Pulmonary artery endothelial cell (primary cell): Measurements from ENCODE around the gene PHF20. TPM values are rescaled to one million over a fixed set of nuclear protein-coding genes. Genes with fewer than 3 reads are reported as not detected.
"Not testable (repeated sequence)": the region's sequence is repeated elsewhere in the genome, so short reads cannot be mapped to it uniquely, and the experiment has no call there.

Experiments
- DNase-seq: peaks from one replicate; pipeline ENCODE4 v3.0.0-alpha.2; 2011; ENCODE audit warnings: low read depth, low spot score
- total RNA-seq: library from RNA; depleted of rRNA; stranded (reverse); fragments of >200 nt; gene quantifications from 2 replicates; pipeline ENCODE4 v1.2.3, GENCODE V29; 2014

Gene PHF20
- total RNA-seq, 1 donor from 2014 or later = 30.9 TPM

- DNase-seq = no peak
Observed at GRCh38 chr20:35776513-35777101, 4.8 kb downstream of the PHF20 start.

DNA sequence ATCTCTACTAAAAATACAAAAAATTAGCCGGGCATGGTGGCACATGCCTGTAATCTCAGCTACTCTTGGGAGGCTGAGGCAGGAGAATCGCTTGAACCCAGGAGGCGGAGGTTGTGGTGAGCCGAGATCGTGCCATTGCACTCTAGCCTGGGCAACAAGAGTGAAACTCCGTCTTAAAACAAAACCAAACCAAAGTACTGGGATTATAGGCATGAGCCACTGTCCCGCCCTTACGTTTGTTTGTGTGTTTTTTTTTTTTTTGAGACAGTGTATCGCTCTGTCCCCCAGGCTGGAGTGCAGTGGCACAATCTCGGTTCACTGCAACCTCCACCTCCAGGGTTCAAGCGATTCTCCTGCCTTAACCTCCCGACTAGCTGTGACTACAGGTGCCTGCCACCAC, 12.0 kb downstream of the PHF20 start:
- not testable (repeated sequence) for DNase-seq

DNA sequence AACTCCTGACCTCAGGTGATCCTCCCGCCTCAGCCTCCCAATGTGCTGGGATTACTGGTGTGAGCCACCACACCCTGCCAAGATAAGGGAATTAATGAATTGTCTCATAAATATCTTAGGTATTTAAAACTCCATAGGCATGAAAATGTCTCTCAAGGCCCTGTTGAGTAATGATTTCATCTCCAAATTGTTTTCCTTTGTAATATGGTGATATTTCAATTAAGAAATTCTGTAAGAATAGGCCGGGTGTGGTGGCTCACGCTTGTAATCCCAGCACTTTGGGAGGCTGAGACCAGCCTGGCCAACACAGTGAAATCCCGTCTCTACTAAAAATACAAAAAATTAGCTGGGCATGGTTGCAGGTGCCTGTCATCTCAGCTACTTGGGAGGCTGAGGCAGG, 13.7 kb downstream of the PHF20 start:
- DNase-seq = not testable (repeated sequence)

DNA sequence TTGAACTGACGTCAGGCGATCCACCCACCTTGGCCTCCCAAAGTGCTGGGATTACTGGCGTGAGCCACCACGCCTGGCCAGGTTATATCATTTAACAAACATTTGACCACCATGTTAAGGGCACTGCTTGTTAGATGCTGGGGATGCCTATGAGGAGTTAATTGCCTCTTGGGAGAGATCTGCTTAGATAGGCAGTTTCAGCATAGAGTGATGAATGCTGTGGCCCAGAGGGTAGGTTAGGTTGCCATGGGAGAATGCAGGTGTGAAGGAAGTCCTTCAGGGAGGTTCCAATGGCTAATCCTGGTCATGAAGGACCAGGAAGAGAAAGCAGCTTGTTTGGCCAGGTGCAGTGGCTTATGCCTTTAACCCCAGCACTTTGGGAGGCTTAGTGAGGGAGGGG, 17.0 kb downstream of the PHF20 start:
- no peak for DNase-seq

- DNase-seq = no peak
Observed at GRCh38 chr20:35791097-35791496, 19.3 kb downstream of the PHF20 start.

DNA sequence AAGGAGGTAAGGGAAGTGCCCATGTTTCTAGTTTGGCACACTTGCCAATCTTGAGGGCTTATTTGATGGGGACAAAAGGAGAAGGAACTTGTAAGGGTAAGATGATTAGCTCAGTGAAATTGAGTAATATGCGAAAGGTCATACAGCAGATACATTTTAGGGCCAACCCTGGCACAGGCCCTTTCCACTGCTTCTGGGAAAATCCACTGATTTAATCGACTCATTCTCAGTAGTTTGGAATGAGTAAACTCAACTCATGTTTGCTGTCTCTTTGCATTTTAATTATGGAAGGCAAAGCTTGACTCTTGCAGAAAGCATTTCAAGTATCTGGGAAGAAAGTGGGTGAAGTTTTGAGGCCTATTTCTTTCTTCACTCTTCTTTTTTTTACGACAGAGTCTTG, 20.0 kb downstream of the PHF20 start:
- no peak for DNase-seq

DNA sequence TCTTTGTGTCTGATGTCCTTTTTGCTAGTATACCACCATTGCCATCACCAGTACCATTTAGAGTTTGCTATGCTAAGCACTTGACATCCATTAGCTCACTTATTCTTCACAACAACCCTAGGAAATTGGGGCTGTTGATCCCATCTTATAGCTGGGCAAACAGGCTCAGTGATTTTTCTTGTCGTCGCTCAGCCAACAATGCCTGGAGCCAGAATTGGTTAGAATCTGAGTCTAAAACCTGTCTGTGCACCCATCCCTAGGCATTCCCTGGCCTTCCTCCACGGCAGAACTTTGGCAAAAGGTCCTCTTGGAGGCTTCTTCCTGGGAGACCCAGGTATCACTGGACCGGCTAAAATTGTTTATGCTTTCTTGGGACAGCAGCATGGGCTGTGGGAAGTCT, 20.9 kb downstream of the PHF20 start:
- DNase-seq = no peak

- DNase-seq = no peak
Observed at GRCh38 chr20:35796571-35796970, 24.8 kb downstream of the PHF20 start.

- DNase-seq = no peak
Observed at GRCh38 chr20:35801865-35802264, 30.1 kb downstream of the PHF20 start.

DNA sequence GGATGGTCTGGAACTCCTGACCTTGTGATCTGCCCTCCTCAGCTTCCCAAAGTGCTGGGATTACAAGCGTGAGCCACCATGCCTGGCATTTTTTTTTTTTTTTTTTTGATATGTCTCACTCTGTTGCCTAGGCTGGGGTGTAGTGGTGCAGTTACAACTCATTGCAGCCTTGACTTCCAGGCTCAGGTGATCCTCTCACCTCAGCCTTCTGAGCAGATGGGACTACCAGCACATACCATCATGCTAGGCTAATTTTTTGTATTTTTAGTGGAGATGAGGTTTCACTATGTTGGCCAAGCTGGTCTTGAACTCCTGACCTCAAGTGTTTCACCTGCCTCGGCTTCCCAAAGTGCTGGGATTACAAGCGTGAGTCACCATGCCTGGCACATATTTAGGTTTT, 34.3 kb downstream of the PHF20 start:
- DNase-seq = no peak

DNA sequence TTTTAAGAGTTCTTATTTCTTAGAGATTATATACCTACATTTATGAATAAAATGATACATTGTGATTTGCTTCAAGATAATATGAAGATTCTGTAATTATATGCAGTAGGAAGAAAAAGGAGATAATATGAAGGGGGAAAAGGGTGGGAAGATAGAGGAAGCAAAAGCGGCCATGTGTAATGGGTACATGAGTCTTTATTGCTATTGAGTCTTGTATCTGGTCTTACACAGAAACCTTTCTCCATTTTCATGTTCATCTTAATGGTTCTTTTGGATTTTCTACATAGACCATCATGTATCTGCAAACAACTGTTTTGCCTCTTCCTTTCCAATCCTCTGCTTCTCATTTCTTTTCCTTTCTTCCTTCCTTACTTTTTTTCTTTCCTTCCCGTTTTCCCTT, 36.1 kb downstream of the PHF20 start:
- DNase-seq = no peak

- DNase-seq = no peak
Observed at GRCh38 chr20:35820715-35821114, 48.9 kb downstream of the PHF20 start.

- DNase-seq = no peak
Observed at GRCh38 chr20:35821807-35822242, 50.0 kb downstream of the PHF20 start.

- DNase-seq = no peak
Observed at GRCh38 chr20:35823147-35823546, 51.3 kb downstream of the PHF20 start.

DNA sequence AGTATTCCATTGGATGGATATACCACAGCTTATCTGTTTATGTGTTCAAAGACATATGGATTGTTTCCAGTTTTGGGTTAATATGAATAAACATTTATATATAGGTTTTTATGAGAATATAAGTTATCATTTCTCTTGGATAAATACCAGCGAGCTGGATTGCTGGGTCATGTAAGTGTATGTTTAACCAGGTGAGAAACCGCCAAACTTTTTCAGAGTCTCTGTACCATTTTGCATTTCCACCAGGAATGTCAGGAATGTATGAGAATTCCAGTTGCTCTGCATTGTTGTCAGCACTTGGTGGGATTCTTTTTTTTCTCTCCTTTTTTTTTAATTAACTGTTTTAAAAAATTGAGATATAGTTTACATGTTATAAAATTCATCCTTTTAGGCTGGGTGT, 52.1 kb downstream of the PHF20 start:
- DNase-seq = no peak

DNA sequence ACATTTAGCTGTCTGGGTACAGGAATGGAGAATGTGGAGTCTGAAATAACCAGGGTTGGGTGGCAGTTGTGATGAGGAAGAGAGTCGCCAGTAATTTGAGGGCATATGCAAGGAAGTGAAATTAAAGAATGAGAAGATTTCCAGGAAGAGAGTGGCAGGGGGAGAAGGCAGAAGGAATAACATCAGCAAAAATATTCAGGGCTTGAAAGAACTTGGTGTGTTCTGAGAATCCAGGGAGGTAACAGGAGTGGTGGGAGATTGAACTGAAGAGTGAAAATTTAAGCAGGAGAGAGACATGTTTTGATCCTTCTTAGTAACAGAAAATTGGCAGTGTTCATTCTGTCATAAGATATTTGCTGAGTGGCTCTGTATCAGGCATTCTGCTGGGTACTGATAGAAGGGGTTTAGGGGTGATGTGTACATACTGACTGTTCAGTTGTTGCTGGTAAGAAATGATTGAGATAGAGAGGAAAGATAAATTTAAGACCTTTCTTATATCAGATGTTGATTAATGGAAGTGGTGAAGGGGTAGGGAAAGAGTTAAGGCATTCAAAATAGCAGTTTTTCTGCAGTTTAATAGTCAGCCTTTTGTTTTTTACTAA, 54.7 kb downstream of the PHF20 start:
- no peak for DNase-seq

DNA sequence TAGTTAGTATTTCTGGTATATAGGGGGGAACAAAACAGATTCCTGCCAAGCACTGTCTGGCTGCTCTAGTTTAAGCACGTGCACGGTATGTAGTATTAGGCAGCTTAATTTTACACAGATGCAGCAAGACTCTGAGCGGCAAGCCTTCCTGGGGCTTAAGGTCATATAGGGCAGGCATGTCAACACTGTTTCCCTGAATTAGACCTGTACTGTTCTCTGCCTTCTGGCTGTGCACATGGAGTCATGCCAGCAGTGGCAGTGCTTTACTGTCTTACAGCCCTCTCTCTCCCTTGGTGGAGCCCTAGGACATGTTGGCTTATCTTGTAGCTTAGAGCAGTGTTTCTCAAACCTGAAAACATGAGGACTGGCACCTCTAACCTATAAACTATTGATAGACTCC, 56.6 kb downstream of the PHF20 start:
- DNase-seq = no peak

DNA sequence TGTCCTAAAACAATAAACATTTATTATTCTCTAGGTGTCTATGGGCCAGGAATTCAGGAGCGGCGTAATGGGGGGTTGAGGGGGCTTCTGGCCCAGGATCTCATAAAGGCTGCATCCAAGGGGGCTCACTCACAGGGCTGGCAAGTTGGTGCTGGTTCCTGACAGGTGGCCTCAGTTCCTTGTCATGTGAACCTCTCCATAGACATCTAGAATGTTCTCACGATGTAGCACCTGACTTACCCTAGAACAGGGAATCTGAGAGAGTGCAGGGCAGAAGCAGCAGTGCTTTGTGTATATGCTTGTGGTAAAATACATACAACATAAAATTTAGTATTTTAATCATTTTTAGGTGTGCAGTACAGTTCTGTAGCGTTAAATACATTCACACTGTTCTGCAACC, 57.1 kb downstream of the PHF20 start:
- no peak for DNase-seq

DNA sequence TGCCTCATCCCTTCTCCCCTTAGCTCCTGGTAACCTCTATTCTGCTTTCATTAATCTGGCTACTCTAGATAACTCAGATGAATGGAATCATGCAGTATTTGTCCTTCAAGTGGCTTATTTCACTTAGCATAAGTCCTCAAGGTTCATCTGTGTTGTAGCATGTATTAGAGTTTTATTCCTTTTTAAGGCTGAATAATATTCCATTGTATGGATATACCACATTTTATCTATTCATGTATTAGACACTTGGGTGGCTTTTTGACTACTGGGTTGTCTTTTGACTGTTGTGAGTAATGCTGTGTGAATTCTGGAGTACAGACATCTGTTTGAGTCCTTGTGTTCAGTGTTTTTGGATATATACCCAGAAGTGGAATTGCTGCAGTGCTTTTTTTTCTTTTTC, 58.4 kb downstream of the PHF20 start:
- DNase-seq = no peak

DNA sequence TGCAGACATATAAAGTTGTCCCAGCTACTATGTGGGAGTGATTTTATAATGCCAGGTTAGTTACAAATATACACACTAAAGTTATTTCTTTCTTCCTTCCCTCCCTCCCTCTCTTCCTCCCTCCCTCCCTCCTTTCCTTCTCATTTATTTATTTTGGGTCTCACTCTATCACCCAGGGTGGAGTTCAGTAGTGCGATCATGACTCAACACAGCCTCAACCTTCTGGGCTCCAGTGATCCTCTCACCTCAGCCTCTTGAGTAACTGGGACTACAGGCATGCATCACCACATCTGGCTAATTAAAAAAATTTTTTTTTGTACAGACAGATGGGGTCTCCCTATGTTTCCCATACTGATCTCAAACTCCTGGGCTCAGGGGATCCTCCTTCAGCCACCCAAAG, 59.2 kb downstream of the PHF20 start:
- no peak for DNase-seq

GRCh38 chr20:35831971-35832370, 60.2 kb downstream of the PHF20 start:
- no peak for DNase-seq

DNA sequence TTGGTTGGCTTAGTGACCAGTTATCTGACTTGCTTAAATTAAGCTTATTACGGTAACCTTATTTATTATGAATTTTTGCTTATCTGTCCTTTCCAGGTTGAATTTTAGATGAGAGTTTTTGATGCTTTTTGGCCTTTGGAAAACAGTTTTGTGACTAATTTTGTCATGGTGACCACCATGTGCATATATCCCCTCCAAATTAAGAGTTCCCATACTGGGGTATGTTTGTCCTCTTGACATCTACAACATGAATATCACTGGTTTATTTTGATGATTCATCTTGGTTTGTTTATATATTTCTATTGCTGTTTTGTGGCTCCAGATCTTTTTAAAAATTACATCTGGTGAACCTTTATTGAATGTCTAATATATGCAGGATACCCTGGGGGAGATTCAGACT, 61.4 kb downstream of the PHF20 start:
- DNase-seq = no peak

- no peak for DNase-seq
Observed at GRCh38 chr20:35837577-35838195, 65.9 kb downstream of the PHF20 start.
